GM18868 (cell line): ENCODE measurements around the gene C2orf81.
"Not testable (repeated sequence)": the region's sequence is repeated elsewhere in the genome, so short reads cannot be mapped to it uniquely, and the experiment has no call there.

ENCODE experiments used
- ATAC-seq: cut with Tn5 transposase; IDR thresholded peaks from one replicate; pipeline ENCODE4 v1.9.1; 2021; ENCODE audit warnings: mild to moderate bottlenecking, moderate library complexity; ENCODE audit not compliant: unreplicated experiment

C2orf81 gene

DNA sequence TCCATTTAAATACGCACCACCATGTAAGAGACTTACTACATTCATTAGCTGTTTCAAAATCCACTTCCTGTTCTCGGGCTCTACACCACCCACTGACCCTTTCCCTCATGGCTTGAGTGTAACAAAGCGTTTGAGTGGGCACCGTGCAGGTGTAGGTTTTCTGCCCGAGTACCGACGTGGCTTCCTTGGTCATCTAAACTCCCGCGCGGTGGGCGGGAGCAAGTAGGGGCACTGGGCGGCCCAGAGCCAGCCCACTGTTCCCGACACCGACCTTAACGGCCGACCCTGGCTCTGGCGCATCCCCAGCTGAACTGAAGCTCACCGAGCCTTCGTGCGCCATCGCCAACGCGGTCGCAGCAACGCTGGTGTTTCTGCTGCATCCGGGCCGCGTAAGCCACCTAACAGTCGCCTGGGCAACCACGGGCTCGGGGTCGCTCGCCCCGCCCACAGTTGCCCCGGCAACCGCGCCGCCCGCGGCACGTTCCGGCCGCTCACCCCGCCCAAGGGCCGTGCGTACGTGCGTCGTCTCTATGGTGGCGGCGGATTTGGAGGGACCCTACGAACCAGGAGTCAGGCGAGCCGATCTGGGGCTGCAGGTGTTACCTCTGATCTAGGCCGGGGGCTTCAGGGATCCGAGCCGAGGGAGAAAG, at the start of gene C2orf81, which contains the start of gene WDR54:
Gene C2orf81 (minus strand): TSS at position 399 of the 650 bp plus-strand sequence. CDS start 59 bp downstream, at position 340.
Gene WDR54 (plus strand): TSS at position 510 of the 650 bp plus-strand sequence. CDS start 424 bp downstream, outside the sequence.
- ATAC-seq = peak; percentile 90

- not testable (repeated sequence) for ATAC-seq
These were observed 49.3 kb upstream of the C2orf81 start for GRCh38 chr2:74470742-74471141.

DNA sequence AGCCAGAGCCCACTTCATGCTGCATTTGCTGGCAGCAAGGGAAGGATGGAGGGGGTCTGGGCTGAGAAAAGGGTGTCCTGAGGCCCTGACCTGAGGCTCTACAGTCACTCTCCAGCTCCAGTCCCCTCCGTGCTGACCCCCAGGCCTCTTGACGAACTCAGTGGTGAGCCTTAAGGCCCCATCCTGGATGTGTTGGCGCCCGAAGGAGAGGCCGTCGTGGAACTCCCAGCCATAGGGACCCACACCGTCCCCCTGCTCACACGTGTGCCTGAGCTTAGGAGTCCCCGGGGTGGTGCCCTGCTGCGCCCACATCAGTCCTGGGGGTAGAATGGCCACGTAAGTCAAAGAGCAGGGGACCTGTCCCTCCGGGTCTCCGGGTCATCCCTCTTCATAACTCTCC, 43.0 kb upstream of the C2orf81 start:
- ATAC-seq = no peak

DNA sequence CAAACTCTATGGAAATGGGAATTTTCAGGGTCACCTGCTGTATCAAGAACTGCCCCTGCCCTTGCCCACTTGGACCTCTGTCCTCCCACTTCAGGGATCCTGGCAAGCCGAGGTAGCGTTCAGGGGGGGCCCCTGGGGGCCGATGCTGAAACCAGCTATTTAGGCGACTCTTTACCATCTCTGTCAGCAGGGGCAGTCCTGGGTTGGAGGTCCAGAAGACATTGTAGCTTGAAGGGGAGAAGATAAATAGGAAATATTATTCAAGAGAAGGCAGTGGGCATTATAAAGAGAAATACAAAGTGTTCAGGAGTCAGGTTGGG, 41.3 kb upstream of the C2orf81 start:
- ATAC-seq = no peak

- ATAC-seq = no peak
These were observed 40.8 kb upstream of the C2orf81 start for GRCh38 chr2:74462054-74462785.

DNA sequence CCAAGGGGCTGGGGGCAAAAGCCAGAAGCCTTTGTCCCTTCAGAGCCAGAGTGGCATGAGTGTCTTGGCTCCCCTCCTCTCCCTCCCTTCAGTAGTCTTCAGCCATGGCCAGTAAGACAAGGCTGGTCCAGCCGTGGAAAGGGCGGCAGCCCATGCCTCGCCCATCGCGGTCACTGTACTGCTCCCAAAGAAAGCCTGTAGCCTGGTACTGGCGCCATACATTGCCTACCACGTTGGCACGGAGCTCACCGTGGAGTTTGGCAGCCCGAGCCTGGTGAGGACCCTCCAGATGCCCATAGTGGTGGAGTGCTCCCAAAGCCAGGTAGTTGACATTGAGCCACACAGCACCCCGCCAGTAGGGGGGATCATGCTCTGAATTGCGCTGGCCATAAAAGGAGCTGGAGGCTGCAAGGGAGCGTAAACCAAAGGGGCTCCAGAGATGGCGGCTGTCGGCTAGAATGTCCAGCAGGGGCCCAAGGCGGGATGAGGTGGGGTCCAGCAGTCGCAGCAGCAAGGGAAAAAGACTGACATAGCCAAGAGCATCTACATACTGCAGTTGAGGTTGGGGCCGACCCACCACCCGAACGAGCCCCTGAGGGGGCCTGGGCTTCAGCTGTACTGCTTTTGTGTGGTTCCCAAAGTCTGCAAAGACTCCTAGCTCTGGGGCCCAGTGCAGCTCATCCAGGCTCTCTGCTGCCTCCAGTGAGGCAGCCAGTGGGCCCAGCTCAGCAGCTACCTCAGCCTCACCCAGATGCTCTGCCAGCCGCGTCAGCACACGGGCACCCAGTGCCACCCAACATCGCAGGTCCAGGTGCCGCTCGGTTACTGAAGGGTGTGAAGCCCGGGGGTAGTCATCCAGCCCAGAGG, 40.0 kb upstream of the C2orf81 start:
- ATAC-seq = no peak

DNA sequence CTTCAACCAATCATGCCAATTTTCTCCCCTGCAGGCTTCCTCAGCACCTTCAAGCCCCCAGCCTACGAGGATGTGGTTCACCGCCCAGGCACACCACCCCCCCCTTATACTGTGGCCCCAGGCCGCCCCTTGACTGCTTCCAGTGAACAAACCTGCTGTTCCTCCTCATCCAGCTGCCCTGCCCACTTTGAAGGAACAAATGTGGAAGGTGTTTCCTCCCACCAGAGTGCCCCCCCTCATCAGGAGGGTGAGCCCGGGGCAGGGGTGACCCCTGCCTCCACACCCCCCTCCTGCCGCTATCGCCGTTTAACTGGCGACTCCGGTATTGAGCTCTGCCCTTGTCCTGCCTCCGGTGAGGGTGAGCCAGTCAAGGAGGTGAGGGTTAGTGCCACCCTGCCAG, 38.8 kb upstream of the C2orf81 start:
- not testable (repeated sequence) for ATAC-seq

GRCh38 chr2:74459503-74460118, 38.2 kb upstream of the C2orf81 start:
- ATAC-seq = not testable (repeated sequence)

DNA sequence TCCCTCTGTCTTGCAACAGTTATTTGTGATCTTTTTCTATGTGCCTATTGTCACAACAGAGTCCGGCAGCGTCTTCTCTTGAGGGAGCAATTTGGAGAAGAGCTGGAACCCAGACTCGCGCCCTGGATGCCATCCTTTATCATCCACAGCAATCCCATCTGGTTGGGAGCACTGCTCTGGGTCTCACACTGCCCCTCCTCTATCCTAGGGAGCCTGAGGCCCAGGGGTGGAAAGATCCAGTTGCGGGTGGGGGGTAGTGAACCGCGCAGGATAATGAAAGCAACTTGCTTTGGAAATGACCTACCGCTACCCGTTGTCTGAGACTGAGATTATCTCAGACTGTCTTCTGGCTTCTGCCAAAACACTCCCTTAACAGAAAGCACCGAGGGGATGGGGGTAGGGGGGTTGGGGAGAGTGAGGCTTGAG, 37.5 kb upstream of the C2orf81 start:
- no peak for ATAC-seq

GRCh38 chr2:74458132-74458937, 36.9 kb upstream of the C2orf81 start, which contains the start of gene WBP1:
Gene WBP1, plus strand, starts transcription at chr2:74458438. Its CDS starts 165 bp downstream, at chr2:74458603.
- peak; percentile 80 for ATAC-seq

DNA sequence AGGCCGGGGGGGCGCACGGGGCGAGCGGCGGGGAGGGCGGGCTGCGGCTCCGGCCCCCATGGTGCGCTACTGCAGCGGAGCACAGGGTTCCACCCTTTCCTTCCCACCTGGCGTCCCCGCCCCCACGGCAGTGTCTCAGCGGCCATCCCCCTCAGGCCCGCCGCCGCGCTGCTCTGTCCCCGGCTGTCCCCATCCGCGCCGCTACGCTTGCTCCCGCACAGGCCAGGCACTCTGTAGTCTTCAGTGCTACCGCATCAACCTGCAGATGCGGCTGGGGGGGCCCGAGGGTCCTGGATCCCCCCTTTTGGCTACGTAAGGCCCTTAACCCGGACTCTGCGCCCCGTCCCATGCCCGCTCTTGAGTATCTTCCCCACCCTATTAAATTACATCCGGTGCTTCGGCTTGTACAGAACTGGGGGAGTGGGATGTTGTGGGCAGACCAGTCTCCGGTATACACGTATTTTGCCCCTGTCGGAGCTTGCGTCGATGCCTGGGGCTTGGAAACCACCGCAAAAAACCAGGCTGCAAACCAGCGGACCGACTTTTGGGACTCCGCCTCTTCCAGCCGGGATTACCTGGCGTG, 36.2 kb upstream of the C2orf81 start:
- ATAC-seq = peak; percentile 31

- ATAC-seq = no peak
These were observed 35.7 kb upstream of the C2orf81 start for GRCh38 chr2:74457129-74457548.

DNA sequence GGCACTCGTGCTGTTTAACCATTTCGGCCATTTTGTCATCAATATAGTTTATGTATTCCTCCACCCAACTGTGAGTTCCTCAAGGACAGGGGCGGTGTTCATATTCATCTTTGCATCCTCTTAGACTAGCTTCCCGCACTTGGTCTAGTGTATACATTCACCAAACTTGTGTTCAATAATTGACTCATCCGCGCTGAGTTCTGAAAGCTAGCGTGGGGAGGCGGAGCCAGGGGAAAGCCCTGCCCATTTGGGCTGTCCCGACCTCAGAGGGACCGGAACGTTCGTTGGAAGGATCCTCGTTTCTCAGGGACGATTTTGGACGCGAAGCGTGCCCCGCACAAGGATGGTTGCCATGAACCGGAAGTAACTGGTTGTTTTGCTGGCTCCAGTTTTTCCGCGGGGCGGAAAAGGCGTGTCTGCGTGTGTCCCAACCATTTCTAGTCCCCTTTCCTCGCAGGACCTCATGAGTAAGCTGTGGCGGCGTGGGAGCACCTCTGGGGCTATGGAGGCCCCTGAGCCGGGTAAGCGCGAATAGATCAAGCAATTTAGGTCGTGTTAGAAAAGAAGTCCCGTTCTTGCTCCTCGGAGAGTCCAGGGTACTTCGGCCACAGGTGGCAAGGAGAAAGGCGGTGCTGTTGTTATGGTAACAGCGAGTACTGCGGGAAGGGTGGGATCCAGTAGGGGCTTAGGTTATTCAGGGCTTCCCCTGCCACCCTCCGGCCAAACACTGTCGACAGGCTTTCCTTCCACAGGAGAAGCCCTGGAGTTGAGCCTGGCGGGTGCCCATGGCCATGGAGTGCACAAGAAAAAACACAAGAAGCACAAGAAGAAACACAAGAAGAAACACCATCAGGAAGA, 33.5 kb upstream of the C2orf81 start, which contains the start of gene INO80B:
Gene INO80B (plus strand): TSS at position 434 of the 858 bp plus-strand sequence. CDS start 30 bp downstream, at position 464.
- peak; percentile 41 for ATAC-seq

DNA sequence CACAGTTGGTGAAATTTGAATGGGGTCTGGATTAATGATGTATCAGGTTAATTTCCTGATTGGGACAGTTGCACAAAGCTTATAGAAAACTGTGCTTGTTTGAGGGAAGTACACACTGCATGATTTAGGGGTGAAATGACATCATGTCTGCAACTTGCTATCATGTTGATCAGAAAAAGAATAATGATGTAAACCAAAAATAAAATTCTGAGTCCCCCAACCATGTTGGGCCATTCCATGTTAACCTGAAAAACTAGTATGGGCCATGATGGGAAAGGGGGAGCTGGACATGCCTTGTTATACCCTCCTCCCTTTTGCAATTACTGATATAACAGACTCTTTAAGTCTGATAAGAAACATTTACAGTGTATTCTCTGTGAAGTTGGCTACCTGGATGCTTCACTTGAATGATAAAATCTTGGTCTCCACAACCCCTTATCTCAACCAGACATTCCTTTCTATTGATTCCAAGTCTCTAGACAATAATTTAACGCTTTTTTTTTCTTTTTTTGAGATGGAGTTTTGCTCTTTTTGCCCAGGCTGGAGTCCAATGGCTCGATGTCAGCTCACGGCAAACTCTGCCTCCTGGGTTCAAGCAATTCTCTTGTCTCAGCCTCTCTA, 29.3 kb upstream of the C2orf81 start:
- ATAC-seq = no peak

DNA sequence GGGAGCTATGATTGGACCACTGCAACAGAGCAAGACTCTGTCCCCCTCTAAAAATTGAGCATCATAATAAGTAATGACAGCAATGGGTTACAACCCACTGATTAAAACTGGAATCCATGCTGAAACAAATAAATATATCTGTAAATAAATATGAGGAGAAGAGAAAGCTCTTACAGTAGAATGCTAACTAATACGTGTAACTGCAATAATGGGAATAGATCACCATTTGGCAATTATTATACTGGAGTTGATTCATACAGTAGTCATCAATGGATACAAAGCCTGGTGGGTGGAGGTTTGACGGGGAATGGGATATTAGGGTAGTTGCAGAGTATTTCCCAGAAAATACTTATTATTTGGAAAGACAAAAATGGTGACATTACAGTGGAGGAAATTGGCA, 27.4 kb upstream of the C2orf81 start:
- no peak for ATAC-seq

DNA sequence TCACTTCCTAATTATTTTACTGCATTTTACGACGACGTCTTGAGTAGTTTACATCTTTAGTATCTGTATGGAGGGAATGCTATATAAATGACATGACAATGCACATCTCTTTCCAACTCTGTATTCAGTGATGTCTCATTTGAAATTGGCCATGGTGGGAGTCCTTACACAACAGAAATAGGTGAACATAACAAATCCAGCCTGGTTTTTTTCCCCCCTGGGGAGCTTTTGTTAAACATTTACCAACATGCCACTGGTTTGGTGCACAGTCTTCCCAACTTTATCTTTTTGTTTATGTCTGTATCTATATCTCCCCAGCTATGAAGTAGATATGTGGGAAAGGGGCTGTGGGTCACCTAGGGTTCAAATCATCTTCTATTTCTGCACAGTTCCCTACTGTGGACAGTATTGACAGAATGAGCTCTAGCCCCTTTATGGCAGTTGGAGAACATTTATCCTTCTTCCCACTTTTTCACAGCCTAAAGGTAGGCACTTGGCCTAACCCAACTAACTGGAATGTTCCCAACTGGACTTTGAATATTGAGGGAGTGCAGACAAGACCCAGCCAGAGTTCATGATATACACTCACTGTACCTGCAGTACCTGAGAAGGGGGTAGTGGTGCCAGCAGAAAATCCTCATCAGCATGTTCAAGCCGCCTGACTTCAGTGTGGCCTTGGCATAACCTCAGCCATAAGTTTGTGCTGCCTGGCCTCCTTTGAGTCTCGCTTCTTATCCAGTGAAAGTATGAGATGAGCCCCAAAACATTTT, 26.0 kb upstream of the C2orf81 start:
- no peak for ATAC-seq
